CD14-positive monocyte (primary cell): ENCODE measurements around the gene GJA9. TPM values are rescaled to one million over a fixed set of nuclear protein-coding genes. Genes with fewer than 3 reads are reported as not detected.
A peak's percentile ranks its signal among the peaks of the same experiment; 100 is the strongest.

Experiments used
- DNase-seq, 3 donors: peaks; one replicate each; pipeline ENCODE4 v3.0.0-alpha.2; 2011 to 2022
- H2AFZ ChIP-seq: 2 replicates; pipeline ENCODE4 v1.6.0; 2012; ENCODE audit warnings: mild to moderate bottlenecking, low read depth, low read length, inconsistent platforms; ENCODE audit not compliant: insufficient read depth, poor library complexity, severe bottlenecking
- H3K27ac ChIP-seq, 2 donors: 1 replicate in 1 of 2; 2 replicates in 1 of 2; pipeline ENCODE4 v1.5.1; 2012 to 2013; ENCODE audit warnings: low read length in 2 of 2, control low read depth in 1 of 2, inconsistent platforms in 1 of 2, low read depth in 1 of 2, mild to moderate bottlenecking in 1 of 2
- H3K27me3 ChIP-seq, 2 donors: one replicate each; pipeline versions ENCODE4 v1.6.0 to v1.6.1; 2011 to 2013; ENCODE audit warnings: low read length in 2 of 2; ENCODE audit not compliant: control insufficient read depth in 2 of 2, insufficient read depth in 2 of 2
- H3K36me3 ChIP-seq, 2 donors: replicated peaks in 1 of 2; 1 replicate in 1 of 2; 2 replicates in 1 of 2; pipeline versions ENCODE4 v1.5.1 to v1.6.1; 2012 to 2013; ENCODE audit warnings: low read length in 2 of 2, control low read depth in 1 of 2, inconsistent platforms in 1 of 2, mild to moderate bottlenecking in 1 of 2; ENCODE audit not compliant: insufficient read depth in 2 of 2, control insufficient read depth in 1 of 2
- H3K4me1 ChIP-seq, 2 donors: 1 replicate in 1 of 2; 2 replicates in 1 of 2; pipeline versions ENCODE4 v1.5.1 to v1.6.1; 2012 to 2013; ENCODE audit warnings: low read length in 2 of 2, control low read depth in 1 of 2, inconsistent platforms in 1 of 2, mild to moderate bottlenecking in 1 of 2, moderate library complexity in 1 of 2; ENCODE audit not compliant: insufficient read depth in 2 of 2, control insufficient read depth in 1 of 2
- H3K4me2 ChIP-seq: replicated peaks from 2 replicates; pipeline ENCODE3; 2012; ENCODE audit warnings: low read length, moderate library complexity, mild to moderate bottlenecking; ENCODE audit not compliant: poor library complexity, severe bottlenecking; ENCODE audit errors: extremely low read depth
- H3K4me3 ChIP-seq, 3 experiments: fragments of 200-600 bp in 1 of 3; sonication (generic) in 1 of 3; replicated peaks in 1 of 3; 1 replicate in 2 of 3; 2 replicates in 1 of 3; pipeline ENCODE4 v1.5.1; 2011 to 2013; ENCODE audit warnings: low read length in 3 of 3, mild to moderate bottlenecking in 3 of 3, control low read depth in 2 of 3, low read depth in 2 of 3, inconsistent platforms in 1 of 3, moderate library complexity in 1 of 3
- H3K79me2 ChIP-seq: 2 replicates; pipeline ENCODE4 v1.6.0; 2012; ENCODE audit warnings: mild to moderate bottlenecking, control low read depth, inconsistent platforms, low read length, moderate library complexity; ENCODE audit not compliant: insufficient read depth
- H3K9ac ChIP-seq: 2 replicates; pipeline ENCODE4 v1.6.0; 2017; ENCODE audit warnings: low read length, mild to moderate bottlenecking; ENCODE audit not compliant: insufficient read depth, poor library complexity, severe bottlenecking
- H3K9me3 ChIP-seq, 2 donors: replicated peaks in 1 of 2; 1 replicate in 1 of 2; 2 replicates in 1 of 2; pipeline versions ENCODE4 v1.5.1 to v1.6.1; 2012 to 2013; ENCODE audit warnings: low read length in 2 of 2, control low read depth in 1 of 2; ENCODE audit not compliant: control insufficient read depth in 1 of 2, insufficient read depth in 1 of 2
- H4K20me1 ChIP-seq: 2 replicates; pipeline ENCODE4 v1.6.0; 2012; ENCODE audit warnings: mild to moderate bottlenecking, low read length, control low read depth, moderate library complexity; ENCODE audit not compliant: insufficient read depth
- H3K27ac Mint-ChIP-seq, 7 donors: one replicate each; pipeline ENCODE4 v1.8.0; 2020; ENCODE audit warnings: mild to moderate bottlenecking in 7 of 7, mixed read lengths in 7 of 7, moderate library complexity in 6 of 7, inconsistent platforms in 2 of 7
- H3K27me3 Mint-ChIP-seq, 3 donors: one replicate each; pipeline ENCODE4 v1.8.0; 2021 to 2022; ENCODE audit warnings: low read depth in 3 of 3, mild to moderate bottlenecking in 3 of 3, mixed read lengths in 3 of 3, moderate library complexity in 3 of 3, inconsistent platforms in 1 of 3
- H3K36me3 Mint-ChIP-seq, 2 donors: one replicate each; pipeline ENCODE4 v1.8.0; 2020; ENCODE audit warnings: mixed read lengths in 2 of 2, inconsistent platforms in 1 of 2, mild to moderate bottlenecking in 1 of 2
- H3K4me1 Mint-ChIP-seq: one replicate; pipeline ENCODE4 v1.8.0; 2020; ENCODE audit warnings: mild to moderate bottlenecking, mixed read lengths
- H3K4me3 Mint-ChIP-seq, 2 donors: one replicate each; pipeline ENCODE4 v1.8.0; 2020; ENCODE audit warnings: mild to moderate bottlenecking in 2 of 2, mixed read lengths in 2 of 2, moderate library complexity in 1 of 2
- H3K9me3 Mint-ChIP-seq, 7 donors: one replicate each; pipeline ENCODE4 v1.8.0; 2020 to 2022; ENCODE audit warnings: mixed read lengths in 7 of 7, mild to moderate bottlenecking in 6 of 7, moderate library complexity in 6 of 7, inconsistent platforms in 2 of 7
- CTCF ChIP-seq: fragments of 200-600 bp; IDR thresholded peaks from one replicate; pipeline ENCODE4 v1.8.0; 2022; ENCODE audit warnings: antibody characterized with exemption, mild to moderate bottlenecking
- WGBS: methylation state at CpG from one replicate; pipeline ENCODE4 v1.1.5; 2013; ENCODE audit warnings: missing lambda C conversion rate; ENCODE audit not compliant: insufficient coverage; 5-methylcytosine and 5-hydroxymethylcytosine counted together
- intact Hi-C, 2 donors: fragments of 100-400 bp; cut with micrococcal nuclease; formaldehyde crosslinking; loops; one replicate each; pipeline versions ENCODE4 v1.15.0 to v1.15.1; 2023
- polyA plus RNA-seq, 3 donors: library from polyadenylated mRNA; depleted of rRNA in 1 of 3; unstranded in 2 of 3; stranded (reverse) in 1 of 3; fragments of 300-500 nt in 2 of 3; fragments of >200 nt in 1 of 3; fragmentation: Illumina TruSeq in 2 of 3; gene quantifications; 1 replicate in 2 of 3; 2 replicates in 1 of 3; pipeline ENCODE4 v1.2.3, GENCODE V29; 2012 to 2021

Gene GJA9
- polyA plus RNA-seq, 3 donors: not detected

GRCh38 chr1:38867208-38867607 is 14.2 kb downstream of the GJA9 start:
- no peak overlapping the region for H3K9ac ChIP-seq
- no peak overlapping the region for H2AFZ ChIP-seq
- no peak overlapping the region for H3K4me2 ChIP-seq
- H3K9me3 ChIP-seq: no peaks in the 10 kb centered on the region
- no peak overlapping the region for H3K27ac ChIP-seq
- Mint-ChIP-seq H3K27ac (peak overlapping the region in 1 of 7 donors; percentile 3), H3K27me3 (peaks cover 0 to 1% (median 0%) of the 10 kb centered on the region in 3 donors), H3K4me3 (no peak overlapping the region), H3K36me3 (peaks cover 36 to 48% of the 10 kb centered on the region in 2 donors), H3K9me3 (no peaks in the 10 kb centered on the region), H3K4me1 (peaks cover 24% of the 10 kb centered on the region)
- intact Hi-C loops: no loop called here
- no peak overlapping the region for H3K4me3 ChIP-seq
- no peak for DNase-seq
- no CpG with 5 or more reads among the region's 8 CpGs for WGBS
- peaks cover 14 to 21% of the 10 kb centered on the region in 2 donors for H3K4me1 ChIP-seq
- no peaks in the 10 kb centered on the region for H3K27me3 ChIP-seq
- peaks cover 84% of the 10 kb centered on the region for H3K79me2 ChIP-seq
- peaks cover 19 to 50% of the 10 kb centered on the region in 2 donors for H3K36me3 ChIP-seq
- TF ChIP-seq CTCF: no peak
- peaks cover 29% of the 10 kb centered on the region for H4K20me1 ChIP-seq

- Mint-ChIP-seq H3K4me3 (no peak overlapping the region), H3K36me3 (peaks cover 38 to 43% of the 10 kb centered on the region in 2 donors), H3K4me1 (peaks cover 27% of the 10 kb centered on the region), H3K9me3 (no peaks in the 10 kb centered on the region), H3K27me3 (peaks cover 0 to 1% (median 0%) of the 10 kb centered on the region in 3 donors), H3K27ac (no peak overlapping the region)
- H3K27me3 ChIP-seq: no peaks in the 10 kb centered on the region
- TF ChIP-seq CTCF: no peak
- H2AFZ ChIP-seq: no peak overlapping the region
- no peak overlapping the region for H3K4me2 ChIP-seq
- peaks cover 19% of the 10 kb centered on the region for H4K20me1 ChIP-seq
- no peak for DNase-seq
- WGBS: 100% methylated on average over 2 of the region's 4 CpGs
- no peaks in the 10 kb centered on the region for H3K9me3 ChIP-seq
- peaks cover 19 to 54% of the 10 kb centered on the region in 2 donors for H3K36me3 ChIP-seq
- intact Hi-C loops: no loop called here
- H3K9ac ChIP-seq: no peak overlapping the region
- H3K4me1 ChIP-seq: peaks cover 13 to 17% of the 10 kb centered on the region in 2 donors
- H3K27ac ChIP-seq: peak overlapping the region in 1 of 2 donors; percentile 26
- no peak overlapping the region for H3K4me3 ChIP-seq
- H3K79me2 ChIP-seq: peaks cover 79% of the 10 kb centered on the region
These were observed 16.2 kb downstream of the GJA9 start for GRCh38 chr1:38865112-38865715.
